Activated T-cell treated with anti-CD3 and anti-CD28 coated beads, Interleukin-2, amount 50 U/mL, for 1 hour (primary cell): ENCODE data around the gene HOXA11.
A peak's percentile ranks its signal among the peaks of the same experiment; 100 is the strongest.

Source experiments
- DNase-seq: peaks from one replicate; pipeline ENCODE4 v3.0.0-alpha.2; 2020

The HOXA11 gene

DNA sequence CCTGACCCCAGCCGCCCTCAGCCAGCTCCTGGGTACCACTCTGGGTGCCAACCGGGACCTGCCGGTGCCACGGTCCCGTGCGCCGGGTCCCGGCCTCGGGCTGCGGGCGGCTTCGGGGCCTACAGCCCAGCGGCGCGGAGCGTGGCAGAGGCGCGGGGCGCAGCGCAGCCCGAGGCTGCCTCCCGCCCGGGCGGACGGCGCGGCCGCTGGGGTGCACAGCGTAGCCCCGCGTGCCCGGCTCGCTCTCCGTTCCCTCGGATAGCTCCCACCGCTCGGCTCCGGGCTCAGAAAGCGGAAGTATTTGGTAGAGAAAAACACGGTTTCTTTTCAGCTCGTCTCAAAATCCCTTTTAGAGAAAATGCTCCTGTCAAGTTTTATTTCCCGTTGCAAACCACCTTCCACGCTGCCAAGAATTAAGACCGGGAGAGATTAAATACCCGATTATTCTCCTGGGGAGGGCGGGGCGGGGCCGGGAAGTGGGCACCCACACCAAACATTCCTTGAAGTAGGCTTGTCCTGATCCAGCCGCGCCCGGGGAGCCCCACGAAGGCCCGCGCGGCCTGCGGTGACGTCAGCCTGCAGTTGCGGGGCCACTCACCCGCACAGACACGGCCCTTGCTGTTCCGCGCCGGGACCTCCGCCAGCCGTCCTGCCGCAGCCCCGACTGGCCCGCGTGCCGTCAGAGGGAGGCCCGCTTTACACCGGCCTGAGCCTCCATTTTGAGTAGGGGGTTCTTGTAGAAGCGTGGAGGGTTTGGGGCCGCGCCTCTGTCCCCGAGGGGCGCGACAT lies 7.7 kb upstream of the HOXA11 start:
- DNase-seq, result peak; percentile 44

DNA sequence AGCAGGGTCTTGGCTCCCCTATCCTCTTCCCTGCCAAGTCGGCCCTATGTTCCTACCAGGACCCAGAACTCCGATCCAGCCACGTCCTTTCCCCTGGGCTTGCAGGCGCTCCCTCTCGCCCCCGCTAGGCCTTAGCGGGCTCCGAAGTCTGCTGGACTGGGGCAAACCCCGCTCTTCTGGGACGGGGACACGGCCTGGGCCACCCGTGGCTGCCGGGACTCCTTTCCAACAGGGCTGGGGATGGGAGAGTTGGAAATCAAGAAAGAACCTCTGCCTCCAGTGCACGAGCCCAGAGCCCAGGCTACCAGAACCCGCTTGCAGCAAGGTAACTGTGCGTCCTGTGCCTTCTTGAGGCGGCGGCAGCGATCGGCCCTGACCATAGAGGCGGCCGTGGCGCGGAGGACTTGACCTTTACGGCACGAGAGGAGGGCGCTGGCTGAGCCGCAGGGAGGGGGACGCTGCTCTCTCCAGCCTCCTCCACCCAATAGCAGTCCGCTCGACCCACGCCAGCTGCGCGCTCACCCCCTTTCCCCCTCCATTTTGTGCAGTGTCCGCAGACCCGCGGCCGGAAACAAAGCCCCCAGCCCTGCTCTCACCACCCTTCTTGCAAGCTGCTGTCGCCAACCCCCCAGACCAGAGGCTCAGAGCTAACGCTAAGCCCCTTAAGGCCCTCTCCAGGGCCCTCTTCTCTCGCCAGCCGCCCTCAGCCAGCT lies 7.0 kb upstream of the HOXA11 start:
- DNase-seq, result peak; percentile 29

- peak; percentile 20 for DNase-seq
Measured at GRCh38 chr7:27191161-27191731, 6.2 kb upstream of the HOXA11 start.

DNA sequence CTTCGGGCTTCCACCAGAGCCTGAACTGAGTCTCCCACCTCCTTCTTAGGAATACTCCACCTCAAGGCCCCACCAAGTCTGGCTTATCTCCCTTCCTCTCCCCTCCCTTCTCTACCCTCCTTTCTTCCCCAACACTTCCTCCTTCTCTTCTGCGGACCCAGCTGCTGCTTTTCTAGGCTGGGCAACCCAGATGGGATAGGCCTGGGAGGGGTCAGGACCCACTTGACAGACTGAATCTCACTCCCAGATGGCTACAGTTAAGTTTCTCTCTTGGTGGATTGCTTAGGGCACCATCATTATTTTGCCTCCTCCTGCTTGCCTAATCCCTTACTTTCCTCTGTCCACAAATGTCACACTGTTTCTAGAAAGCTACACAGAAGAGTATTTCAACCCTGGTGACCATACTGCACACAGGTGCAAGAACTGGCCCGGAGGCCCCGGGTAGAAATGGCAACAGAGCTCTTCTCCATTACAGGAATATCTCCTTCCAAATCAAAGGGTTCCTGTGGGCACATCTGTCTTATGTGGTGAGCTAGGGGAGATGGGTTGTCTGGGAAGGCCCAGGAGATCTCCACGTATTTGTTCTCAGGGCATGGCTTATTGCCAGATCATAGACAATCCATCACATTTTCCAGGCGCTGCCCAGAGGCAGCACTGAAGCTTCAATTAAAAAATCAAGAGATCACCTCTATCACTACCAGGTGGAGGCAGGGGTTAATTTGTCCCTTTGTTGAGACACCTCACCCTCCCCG lies 5.1 kb upstream of the HOXA11 start:
- DNase-seq, result peak; percentile 13

DNA sequence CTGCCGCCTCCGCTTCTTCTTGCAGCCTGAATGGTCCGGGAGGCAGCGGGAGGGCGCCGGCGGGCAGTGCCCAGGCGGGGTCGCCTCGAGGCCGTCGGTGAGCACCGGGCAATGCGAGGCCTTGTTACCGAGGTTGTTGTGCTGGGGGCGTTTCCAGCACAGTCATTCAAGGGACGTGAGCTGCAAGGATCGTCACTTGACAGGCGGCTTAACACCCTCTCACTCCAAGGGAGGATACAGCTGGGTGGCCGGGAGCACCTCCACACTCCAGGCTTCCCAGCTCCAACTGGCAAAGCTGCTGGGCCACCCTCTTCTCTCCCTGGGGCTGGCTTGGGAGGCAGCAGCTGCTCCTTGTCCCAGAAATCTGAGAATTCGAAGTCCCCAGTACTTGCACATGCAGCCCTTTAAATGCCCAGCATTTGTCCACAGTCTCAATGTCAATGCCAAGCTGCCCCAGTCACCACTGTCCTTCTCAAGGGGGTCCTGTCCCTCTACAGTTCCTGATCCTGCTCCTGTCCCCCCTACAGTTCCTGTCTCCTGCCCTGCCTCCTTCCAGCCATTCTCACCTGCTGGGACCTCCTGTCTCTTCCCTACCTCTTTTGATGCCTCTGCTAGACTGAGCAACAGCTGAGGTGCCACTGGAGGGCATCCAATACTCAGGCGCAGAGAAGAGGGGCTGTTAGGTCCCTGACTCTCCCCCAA lies 4.4 kb upstream of the HOXA11 start:
- DNase-seq, result peak; percentile 33

DNA sequence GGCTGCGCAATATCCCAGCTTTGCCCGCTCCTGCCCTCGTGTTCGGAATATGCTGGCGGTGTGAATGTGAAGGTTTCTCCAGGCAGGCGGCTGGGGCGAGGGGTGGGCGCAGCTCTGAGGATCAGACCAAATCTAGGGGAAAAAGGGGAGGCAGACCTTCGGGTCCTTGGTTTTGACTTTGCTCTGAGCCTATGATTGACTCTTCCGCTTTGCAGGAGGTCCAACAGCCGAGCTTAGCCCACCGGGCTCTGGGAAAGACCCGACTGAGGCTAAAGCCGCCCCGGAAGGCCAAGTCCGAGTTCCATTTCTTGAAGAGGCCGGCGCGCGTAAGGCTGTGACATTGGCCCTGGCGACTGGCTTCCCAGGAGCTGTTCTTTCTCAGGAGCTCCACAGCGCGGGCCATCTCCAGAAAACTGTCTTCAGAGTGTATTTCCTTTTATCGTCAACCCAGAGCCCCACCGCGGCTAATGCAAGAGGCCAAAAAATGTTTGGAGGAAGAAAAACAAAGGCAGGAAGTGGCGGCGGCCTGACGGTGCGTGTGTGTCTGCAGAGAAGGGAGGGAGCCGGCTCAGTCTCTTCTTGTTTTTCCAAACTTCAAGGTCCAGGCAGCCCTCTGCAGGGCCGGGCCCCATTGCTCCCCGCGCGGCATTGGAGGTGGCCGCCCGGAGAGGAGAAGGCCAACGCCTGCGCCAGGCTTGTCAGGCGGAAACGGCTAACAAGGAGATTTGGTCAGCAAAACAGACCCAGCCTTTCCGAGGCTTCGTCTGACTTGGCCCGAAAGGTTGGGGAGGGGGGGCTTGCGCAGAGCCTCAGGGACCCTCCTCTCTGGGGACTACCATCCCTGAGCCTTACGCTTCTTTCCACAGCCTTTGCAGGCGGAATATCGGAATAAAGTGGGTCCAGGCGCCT lies 3.6 kb upstream of the HOXA11 start:
- DNase-seq, result peak; percentile 54

DNA sequence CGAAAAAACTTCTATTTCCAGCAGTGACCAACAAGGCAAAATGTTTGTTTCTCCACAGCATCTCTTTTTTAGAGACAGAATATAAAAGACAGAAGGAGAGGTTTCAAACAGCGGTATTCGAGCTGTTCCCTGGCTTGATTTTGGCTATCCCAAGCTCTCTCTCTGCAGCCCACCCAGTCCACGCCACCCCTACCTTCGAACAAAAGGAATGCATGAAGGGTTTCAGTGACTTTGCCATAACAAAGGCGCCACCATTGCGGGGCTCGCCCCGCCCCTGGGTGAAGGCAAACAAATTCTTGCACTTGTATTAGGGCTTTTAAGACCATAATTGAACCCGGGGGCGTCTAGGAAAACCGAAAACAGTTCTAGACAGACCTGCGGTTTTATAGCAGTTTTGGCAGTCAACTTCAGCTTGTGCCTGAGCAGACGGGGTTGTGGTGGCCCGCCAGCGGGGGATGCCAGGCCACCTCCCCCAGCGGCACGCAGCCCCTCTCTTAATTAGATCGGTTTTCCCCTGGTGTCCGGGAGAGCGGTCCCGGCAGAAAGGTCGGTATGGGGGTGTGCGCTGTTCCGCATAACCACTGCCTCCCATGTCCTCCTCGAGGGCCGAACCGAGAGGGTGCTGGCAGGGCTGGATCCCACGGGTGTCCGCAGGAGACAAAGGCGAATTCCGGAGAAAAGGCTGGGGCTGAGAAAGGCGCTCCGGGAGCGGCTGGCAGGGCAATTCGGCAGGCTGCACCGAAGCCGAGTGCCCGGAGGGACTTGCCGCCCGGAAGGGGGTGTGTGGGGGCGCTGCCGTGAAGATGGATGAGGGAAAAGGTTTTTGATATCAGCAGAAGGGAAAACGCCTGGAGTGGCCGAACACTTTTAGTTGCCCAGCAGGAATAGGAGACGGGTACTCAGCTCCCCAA lies 2.7 kb upstream of the HOXA11 start:
- DNase-seq, result peak; percentile 27

DNA sequence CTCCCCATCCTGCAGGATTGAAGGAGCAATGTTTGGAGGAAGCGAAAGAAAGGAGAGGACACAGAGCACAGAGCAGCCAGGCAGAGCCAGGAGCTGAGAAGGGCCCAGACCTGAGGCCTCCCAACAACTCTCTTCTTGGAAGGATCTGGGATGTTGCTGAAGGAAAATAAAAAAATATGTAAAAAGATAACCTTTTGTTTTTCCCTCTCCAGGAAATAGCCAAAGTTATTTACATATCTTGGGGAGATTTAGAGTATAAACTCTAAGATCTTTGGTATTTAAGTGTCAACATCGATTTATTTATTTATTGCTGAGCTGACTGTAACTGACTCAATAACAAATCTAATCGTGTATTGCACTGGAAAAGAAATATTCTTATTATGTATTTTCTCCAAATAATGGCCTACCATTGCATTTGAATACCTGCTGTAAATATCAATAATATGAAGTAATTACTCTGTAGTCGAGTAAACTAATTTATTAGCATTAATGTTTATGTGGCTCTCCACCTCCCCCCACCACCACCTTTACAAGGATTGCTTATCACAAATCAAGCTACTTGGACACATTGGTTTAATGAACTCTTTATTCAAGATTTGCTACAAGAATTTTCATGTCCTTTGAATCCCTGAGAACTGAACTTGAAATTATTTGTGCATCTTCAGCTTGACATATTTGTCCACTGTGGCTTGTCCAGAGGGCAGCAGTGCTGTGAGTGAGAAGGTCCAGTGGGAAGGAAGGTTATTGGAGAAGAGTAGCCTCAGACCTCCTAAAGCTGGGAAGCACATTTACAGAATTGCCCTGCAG lies 1.8 kb upstream of the HOXA11 start:
- DNase-seq, result peak; percentile 11

DNA sequence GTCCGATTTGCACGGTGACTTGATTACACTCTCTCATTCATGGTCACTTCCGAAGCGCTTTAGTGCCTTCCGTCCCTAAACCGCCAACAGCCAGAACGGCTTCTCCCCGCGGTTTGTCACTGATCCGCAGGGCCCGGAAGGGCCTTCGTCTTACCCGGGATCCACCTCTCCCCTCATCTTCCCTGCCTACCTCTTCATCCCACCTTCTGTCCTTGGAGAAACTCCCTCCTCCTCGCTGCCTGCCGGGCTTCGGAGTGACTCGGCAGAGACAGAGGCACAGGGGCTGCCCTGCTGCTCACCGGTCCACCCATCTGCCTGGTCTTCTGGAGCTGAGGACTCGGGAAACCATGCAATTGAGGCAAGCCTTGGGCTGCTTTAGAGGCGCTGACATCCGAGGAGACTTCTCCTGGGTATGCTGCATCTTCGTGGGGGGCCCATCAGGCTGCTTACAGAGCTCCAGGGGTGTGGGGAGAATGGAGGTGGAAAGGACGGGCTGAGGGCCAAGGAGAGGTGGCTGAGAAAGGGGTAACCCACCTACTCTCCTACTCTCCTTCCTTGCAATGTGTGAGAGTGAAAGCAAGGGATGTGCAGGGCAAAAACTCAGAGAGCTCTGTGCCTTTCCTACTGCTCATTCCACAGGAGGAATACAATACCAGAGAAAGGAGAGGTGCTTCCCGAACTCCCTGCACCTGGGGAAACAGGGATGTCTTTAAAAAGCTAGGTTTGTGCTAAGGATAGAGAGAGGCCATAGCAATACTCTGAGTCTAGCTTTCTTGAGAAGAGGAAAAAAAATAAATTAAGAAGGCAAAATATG lies 1.0 kb upstream of the HOXA11 start:
- peak; percentile 26 for DNase-seq

DNA sequence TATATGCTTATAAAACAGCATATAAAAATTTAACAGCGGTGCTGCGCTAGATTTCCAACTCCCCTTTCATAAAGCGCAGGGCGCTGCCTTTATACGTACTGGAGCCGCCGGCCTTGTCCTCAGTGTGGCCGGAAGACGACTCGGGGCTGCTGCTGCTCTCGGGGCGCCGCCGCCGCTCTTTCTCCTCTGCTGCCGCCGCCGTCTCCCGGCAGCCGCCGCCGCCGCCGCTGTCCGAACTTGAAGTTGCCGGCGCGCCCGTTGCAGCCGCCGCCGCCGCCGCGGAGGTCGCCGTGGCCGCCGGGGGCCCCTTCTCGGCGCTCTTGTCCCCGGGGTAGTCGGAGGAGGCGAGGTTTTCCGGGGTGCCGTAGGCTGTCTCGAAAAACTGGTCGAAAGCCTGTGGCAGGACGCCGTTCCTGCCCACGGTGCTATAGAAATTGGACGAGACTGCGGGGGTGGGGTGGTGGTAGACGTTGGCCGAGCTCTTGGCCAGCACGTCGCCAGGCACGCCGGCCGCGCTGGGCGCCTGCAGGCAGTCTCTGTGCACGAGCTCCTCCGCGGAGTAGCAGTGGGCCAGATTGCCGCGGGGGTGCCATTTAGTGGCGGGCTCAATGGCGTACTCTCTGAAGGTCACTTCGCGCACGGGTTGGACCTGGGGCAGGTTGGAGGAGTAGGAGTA lies 557 bp downstream of the HOXA11 start:
- peak; percentile 40 for DNase-seq

- peak; percentile 27 for DNase-seq
Measured at GRCh38 chr7:27183682-27184336, 1.2 kb downstream of the HOXA11 start.

DNA sequence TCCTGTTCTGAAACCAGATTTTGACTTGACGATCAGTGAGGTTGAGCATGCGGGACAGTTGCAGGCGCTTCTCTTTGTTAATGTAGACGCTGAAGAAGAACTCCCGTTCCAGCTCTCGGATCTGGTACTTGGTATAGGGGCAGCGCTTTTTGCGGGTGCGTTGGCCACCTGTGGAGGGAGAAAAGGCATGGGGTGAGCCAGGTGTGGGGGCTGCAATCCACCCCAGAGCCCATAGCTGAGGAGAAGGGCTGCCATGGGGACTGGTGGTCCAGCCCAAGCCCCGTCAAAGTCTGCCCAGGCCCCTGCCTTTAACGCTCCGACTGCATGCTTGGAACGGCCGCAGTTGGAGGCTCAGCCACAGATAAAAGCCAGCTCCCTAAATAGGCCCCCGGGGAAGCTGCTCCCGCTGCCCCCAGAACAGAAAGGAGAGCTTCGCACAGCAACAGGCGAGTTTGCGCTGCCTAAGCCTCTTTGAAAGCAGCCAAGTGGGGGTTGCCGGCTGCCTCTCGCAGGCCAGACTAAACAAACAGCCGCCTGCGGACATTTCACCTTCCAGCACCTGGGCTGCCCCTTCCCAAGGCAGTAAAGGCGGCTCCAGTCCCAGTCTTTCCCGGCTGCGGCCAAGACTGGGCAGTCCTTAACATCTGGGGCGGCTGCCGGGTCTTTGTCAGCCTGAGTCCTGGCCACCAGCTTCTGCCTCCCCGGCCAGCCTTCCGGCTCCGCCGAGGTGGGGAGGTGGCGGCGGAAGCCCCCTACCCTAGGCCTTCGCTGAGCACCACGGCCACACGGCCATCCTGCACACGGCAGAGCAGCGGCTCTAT lies 2.0 kb downstream of the HOXA11 start:
- peak; percentile 30 for DNase-seq

DNA sequence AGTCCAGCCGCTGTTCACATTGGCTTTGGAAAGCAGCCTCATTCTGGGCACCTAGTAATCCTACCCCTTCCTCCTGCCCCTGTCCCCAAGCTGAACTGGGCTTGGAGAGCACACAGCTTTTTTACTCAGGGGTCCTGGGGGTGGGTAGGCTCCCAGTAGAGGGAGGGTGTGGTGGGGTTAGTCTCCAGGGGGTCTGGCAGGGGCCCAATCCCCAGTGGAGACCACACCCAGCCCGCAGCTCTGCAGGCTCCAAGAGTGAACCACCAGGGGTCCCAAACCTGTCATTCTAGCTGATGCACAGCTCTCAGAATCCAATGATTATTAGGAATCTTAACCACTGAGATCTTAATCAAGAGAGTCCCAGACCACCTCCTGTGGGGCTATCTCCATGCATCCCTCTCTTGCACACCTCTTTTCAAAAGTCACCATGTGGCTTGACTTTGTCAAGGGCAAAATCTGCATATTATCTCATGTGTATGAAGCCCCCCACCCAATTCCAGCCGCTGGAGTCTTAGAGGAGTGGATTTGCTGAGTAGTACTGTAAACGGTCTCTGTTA lies 2.7 kb downstream of the HOXA11 start:
- DNase-seq, result peak; percentile 8

GRCh38 chr7:27181795-27182275 lies 3.2 kb downstream of the HOXA11 start:
- DNase-seq, result peak; percentile 15

GRCh38 chr7:27180431-27181420 lies 4.3 kb downstream of the HOXA11 start:
- DNase-seq, result peak; percentile 13
